Measurements from ENCODE around the gene GRK5. TPM values are rescaled to one million over a fixed set of nuclear protein-coding genes. Genes with fewer than 3 reads are reported as not detected.

GRK5 gene
- total RNA-seq, 3 donors from 2014 or later (not counting 1 experiment from before 2014, with no cell fraction given) = 37.6 to 54.3 (median 47.9) TPM

DNA sequence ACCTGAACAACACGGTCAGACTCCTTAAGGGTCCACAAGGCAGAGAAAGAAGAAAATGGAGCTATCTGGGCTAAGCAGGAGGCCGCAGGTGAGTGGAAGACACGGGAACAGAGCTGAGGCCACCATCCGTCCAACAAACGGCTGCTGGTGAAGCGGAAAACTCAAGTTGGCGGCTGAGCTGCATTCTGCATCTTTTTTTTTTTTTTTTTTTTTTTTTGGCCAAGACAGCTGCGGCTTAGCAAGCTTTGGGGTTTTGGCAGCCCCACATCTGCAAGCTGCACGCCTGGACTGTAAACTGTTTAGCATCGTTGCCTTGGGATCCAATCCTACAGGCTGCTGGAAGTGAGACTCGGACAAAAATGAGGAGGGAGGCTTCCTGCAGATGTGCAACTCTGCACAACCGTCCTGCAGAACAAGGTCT is 297.8 kb downstream of the GRK5 start:
- 90% methylated on average over 12 of the region's 12 CpGs for WGBS (ENCODE audit: insufficient coverage)
- Histone ChIP-seq H3K4me1 (ENCODE audit: control insufficient read depth, insufficient read depth, low read length) (peaks cover 34% of the 10 kb centered on the region), H3K36me3 (ENCODE audit: control insufficient read depth, insufficient read depth, low read length) (peaks cover 5% of the 10 kb centered on the region), H3K27ac (ENCODE audit: low read length) (no peak overlapping the region), H3K4me3 (ENCODE audit: low read length) (no peak overlapping the region), H3K9me3 (ENCODE audit: control insufficient read depth, insufficient read depth, low read length) (no peaks in the 10 kb centered on the region), H3K27me3 (ENCODE audit: control insufficient read depth, insufficient read depth, low read length) (no peaks in the 10 kb centered on the region)
- ATAC-seq (no peak), DNase-seq (peak in 1 of 2 donors; percentile 58)
- Mint-ChIP-seq H3K4me3 (no peak overlapping the region), H3K27ac (no peak overlapping the region), H3K27me3 (ENCODE audit: low read depth in 2 of 2) (no peaks in the 10 kb centered on the region), H3K36me3 (no peaks in the 10 kb centered on the region), H3K4me1 (peaks cover 23 to 40% of the 10 kb centered on the region in 2 donors), H3K9me3 (no peaks in the 10 kb centered on the region)
- intact Hi-C loops (cut with micrococcal nuclease) = no loop called here
- TF ChIP-seq, protein P1, sequence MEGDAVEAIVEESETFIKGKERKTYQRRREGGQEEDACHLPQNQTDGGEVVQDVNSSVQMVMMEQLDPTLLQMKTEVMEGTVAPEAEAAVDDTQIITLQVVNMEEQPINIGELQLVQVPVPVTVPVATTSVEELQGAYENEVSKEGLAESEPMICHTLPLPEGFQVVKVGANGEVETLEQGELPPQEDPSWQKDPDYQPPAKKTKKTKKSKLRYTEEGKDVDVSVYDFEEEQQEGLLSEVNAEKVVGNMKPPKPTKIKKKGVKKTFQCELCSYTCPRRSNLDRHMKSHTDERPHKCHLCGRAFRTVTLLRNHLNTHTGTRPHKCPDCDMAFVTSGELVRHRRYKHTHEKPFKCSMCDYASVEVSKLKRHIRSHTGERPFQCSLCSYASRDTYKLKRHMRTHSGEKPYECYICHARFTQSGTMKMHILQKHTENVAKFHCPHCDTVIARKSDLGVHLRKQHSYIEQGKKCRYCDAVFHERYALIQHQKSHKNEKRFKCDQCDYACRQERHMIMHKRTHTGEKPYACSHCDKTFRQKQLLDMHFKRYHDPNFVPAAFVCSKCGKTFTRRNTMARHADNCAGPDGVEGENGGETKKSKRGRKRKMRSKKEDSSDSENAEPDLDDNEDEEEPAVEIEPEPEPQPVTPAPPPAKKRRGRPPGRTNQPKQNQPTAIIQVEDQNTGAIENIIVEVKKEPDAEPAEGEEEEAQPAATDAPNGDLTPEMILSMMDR (IDR thresholded peaks at IDR 0.05) = no peak

Other genes with a start within 250 kb of the GRK5 start
- under 1 TPM in 1 of 3 donors, not detected in 2; 0.09 TPM for gene NANOS1, start 177.9 kb upstream of the GRK5 start, total RNA-seq
- gene EIF3A, start 126.8 kb upstream of the GRK5 start, total RNA-seq = 100 to 1,000 TPM; 102 to 115 (median 110) TPM
- gene DENND10, start 103.5 kb upstream of the GRK5 start, total RNA-seq = 10 to 100 TPM; 24.0 to 42.4 (median 33.9) TPM
- 10 to 100 TPM in 1 of 3 donors, 1 to 10 TPM in 2; 5.5 to 13.7 (median 8.1) TPM for gene SFXN4, start 41.9 kb upstream of the GRK5 start, total RNA-seq
- gene PRDX3, start 28.8 kb upstream of the GRK5 start, total RNA-seq = 10 to 100 TPM; 12.5 to 17.4 (median 15.3) TPM

Measured in natural killer cell (primary cell).